OCI-LY3 (cell line): ENCODE measurements around the gene HSBP1L1.

ENCODE experiments used
- CTCF ChIP-seq: fragments of 200-600, 300-600 bp; sonication (generic); IDR thresholded peaks from 2 replicates; pipeline ENCODE4 v1.5.1; 2014; ENCODE audit warnings: antibody characterized with exemption, low read length, low read depth
- EZH2phosphoT487 ChIP-seq: fragments of 200-600 bp; shearing (Covaris generic); IDR thresholded peaks from 2 replicates; pipeline ENCODE4 v1.6.1; 2018; ENCODE audit warnings: antibody characterized with exemption, mixed run types, low read depth

- TF ChIP-seq CTCF = no peak
- no peak for TF ChIP-seq EZH2phosphoT487
Observed at GRCh38 chr18:80002468-80002867, 38.0 kb downstream of the HSBP1L1 start.
